NCI-H1436 treated with DMSO at 0.1 percent for 48 hours (cell line): ENCODE measurements around the gene USP6NL.

ENCODE experiments used
- DNase-seq: peaks from one replicate; lab custom pipeline; 2025; lab: John Stamatoyannopoulos, UW

USP6NL gene

GRCh38 chr10:11593612-11594011 lies 17.8 kb downstream of the USP6NL start:
- DNase-seq = no peak

DNA sequence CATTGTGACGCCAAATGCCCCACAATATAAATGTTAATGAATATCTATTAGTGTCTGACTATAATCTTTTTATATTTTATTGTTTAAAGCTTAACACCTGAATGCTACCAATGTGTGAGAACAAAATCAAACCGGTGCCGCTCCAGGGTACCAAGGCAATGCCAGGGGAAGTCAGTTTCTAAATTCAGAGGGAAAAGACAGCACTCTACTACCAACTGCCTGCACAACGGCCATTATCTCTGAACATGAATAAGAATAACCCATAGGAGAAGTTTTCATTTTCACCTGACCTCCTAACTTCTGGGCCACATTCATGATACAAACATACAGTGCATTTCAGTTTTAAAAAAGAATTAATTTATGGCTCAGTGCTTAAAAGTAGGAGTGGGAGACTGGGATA lies 21.7 kb downstream of the USP6NL start:
- DNase-seq = no peak

GRCh38 chr10:11588873-11589574 lies 22.4 kb downstream of the USP6NL start:
- no peak for DNase-seq

DNA sequence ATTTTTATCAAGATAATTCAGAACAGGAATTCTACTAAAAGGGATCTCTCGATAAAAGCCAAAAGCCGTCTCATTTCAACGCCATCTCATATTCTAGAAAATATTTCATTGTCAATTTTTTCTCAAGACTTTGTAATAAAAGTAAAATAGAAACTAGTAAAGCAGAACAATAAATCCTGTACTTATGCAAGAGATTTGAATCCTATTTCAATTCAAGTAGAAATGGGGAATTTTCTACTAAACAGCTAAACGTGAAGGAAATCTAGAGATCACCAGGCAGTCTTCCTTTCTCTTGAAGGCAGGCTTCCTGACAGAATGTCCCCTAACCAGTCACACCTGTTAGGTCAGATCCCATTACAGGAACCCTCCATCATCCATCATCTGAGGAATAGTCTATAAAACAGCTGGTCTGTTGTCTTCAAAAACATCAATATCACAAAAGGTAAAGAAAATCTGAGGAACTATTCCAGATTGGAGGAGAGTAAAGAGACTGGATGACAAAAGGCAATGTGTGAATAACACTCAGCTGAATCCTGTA lies 23.7 kb downstream of the USP6NL start:
- DNase-seq = no peak

DNA sequence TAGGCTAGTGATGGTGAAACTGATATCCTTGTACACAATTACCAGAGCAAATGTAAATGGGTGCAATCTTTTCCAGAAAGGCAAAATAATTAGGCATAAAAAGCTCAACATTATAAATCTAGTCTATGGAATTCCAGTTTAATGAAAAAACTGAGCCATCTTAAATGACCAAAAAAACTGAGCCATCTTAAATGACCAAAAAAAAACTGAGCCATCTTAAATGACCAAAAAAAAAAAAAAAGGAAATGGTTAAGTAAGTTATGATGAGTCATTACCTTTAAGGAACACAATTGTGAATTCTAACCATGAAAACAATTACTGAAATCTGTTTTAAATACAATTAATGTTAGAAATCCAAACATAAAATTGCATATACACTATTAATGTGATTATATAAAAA lies 25.3 kb downstream of the USP6NL start:
- no peak for DNase-seq

DNA sequence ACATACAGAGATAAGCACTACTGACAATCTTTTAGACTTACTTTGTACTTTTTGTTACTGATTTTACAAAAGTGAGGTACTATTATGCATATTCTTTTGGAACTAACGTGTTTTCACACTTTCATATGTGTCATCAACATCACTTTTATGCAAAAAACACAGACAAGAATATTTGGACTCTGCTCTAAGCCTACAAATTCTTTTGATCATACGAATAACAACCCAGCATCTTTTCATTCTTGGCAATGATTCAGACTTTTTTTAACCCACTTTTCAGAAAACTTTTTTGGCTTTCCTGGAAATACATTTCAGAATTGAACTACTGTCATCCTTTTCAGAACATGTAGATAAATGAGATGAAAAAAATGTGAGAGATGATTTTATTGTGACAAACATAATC lies 30.2 kb downstream of the USP6NL start:
- no peak for DNase-seq

DNA sequence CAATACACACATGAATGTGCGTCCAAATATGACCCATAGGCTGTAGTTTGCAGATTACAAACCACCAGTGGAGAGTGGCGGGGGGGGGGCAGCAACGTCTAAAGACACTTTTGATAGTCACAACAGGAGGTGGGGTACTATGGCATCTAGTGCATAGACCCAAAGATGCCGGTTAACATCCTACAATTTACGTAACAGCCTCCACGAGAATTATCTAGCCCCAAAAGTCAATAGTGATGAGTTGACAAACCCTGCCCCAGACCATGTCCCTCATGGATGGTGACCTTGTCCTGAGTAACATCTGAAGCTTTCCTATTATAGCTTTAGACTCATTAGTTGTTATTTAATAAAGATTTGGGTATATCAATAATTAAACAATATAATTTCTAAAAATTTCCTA lies 31.6 kb downstream of the USP6NL start:
- DNase-seq = no peak

DNA sequence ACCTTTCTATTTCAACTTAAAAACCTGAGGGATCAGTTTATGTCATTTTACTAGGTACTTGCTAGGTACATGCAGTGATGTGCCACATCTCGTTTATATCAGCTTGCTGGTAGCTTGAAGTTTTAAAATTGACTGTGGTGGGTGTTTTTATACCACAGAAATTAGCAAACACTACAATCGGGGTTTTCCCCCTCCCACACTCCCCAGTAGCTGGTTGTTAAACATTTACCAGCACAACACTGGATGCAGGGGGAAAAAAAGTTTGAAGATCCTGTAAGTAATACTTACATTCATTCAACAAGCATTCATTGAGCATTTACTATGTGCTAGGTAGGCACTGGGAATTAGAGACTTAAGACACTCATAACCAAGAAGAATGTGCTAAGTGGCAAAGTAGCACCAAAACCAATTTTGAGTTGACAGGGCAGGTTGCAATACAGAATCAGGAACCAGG lies 32.6 kb downstream of the USP6NL start:
- DNase-seq = no peak

GRCh38 chr10:11576092-11576809 lies 35.2 kb downstream of the USP6NL start:
- no peak for DNase-seq

DNA sequence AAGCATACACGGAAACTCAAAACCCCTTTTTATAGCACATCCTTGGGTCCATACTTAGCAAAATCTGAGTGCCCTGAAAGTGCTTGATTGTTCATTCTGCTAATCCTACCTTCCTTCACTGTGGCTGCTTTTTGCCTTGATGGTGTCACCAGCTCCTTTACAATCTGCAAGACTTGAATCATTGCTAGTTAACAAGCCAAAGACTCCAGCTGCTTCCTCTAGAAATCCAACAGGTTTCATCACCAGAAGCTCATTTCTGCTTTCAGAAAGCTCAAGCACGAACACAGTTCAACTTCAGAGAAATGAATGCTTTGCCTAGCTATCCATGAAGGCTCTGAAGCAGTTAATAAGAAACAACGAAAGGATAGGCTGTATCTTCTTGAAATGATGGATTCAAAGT lies 38.0 kb downstream of the USP6NL start:
- DNase-seq = no peak

- DNase-seq = no peak
Measured at GRCh38 chr10:11570751-11571150, 40.7 kb downstream of the USP6NL start.

DNA sequence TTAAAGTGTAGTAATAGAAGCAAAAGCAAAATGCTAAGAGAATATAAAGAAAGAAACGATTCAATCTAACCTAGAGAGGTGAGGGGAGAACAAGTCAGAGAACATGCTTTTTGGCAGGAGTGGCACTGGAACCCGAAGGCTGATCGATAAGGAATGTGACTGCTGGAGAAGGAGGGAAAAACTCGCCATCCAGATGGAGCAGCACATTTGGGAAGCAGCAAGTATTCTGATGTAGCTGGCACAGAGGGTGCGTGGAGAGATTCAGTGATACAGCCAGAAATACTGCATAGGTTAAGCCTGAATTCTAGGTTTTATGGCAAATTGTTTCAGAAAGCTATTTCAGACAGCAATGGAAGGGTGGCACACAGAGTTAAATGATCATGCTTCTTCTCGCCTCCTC lies 42.0 kb downstream of the USP6NL start:
- DNase-seq = no peak

- DNase-seq = no peak
Measured at GRCh38 chr10:11568578-11568977, 42.9 kb downstream of the USP6NL start.

DNA sequence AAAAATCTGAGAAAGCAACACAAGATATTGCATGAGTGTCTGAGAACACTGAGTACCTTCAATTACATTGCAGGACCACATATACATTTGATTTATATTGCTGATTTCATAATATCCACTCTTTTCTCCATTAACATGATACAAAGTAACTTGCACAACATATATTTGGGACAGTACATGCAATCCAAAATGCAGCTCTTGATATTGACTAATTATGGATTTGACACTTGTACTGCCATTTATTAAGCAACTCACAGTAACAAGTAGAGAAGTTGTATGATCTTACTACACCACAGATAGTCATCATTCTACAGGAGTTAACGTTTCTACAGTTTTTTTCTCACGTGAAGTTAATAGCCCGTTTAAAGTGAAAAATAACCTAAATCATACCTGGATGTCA lies 46.7 kb downstream of the USP6NL start:
- no peak for DNase-seq

DNA sequence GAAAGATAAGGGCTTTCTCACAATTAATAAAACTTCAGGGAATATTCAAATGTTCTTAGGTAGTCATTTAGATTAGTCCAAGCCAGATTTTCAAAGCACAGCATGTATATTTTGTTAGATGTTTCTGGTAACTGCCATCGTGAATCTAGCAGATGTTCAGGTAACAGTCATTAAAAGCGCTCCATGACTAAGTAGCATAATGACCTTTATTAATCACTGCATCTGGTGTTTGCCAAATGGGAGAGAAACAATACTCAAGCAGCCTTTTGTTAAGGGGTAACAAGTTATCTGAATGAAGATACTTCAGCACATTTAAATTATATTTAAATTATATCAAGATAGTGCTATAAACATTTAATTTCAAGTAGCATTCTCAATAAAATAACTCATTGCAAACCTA lies 47.5 kb downstream of the USP6NL start:
- DNase-seq = no peak

- DNase-seq = no peak
Measured at GRCh38 chr10:11562888-11563287, 48.6 kb downstream of the USP6NL start.

DNA sequence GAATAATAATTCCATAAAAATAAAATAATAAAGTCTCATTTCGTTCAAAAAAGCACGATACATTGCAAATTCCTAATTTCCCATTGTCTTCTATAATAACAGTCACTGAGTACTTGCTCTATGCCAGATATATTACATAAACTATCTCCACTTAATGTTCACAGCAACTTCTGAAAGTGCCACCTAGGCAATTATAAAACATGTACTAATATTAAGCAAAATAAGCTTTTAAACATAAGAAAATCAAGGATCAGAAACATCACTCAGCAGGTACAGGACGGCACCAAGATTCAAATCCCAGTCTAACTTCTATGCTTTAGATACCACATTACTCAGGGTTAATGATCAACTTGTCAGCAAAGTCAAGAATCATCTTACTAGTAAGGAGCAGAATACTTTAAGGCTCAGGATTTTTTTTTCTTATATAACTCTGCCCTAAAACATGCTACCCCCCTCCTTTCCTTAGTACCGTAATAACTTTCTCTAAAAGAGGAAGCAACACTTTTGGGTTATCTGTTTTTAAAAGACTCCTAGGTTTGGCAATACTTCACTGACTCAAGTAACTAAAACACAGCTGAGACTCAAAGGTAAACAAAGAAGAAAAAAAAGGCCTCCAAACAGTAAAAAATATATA lies 51.3 kb downstream of the USP6NL start:
- DNase-seq = no peak

DNA sequence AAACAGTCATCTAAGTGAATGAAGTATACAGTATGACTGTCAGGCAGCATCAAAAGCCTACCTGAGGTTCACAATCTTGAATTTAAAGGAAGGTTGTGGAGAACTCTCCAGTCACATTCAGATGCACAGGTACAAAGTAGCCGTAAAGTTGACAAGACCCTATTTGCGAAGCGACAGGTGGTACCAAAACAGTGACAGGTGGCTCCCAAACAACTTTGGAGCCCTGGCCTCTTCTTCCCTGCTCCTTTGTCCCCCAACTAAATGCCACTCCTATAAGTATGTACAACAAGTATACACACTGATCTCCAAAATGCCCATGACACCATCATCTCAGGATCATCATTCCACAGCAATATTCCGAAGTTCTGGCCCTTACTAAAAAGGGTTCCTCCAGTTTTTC lies 53.5 kb downstream of the USP6NL start:
- no peak for DNase-seq

DNA sequence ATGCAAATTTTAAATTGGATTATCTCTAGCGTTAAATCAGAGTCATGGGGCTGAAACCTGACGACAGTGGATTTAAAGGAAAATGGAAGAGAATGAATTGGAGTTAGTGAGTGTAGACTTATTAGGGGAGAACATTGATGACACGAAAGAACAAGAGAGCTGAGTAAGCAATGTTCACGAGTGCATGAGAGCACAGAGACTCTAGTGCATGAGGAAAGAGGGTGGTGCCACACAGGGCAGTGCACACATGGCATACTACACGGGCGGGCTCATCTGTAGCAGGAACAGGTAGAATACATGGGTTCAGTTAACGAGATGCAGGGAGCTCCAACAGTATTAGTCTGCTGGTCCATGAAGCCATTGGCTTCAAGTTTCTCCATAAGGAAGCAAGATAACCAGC lies 53.9 kb downstream of the USP6NL start:
- DNase-seq = no peak

DNA sequence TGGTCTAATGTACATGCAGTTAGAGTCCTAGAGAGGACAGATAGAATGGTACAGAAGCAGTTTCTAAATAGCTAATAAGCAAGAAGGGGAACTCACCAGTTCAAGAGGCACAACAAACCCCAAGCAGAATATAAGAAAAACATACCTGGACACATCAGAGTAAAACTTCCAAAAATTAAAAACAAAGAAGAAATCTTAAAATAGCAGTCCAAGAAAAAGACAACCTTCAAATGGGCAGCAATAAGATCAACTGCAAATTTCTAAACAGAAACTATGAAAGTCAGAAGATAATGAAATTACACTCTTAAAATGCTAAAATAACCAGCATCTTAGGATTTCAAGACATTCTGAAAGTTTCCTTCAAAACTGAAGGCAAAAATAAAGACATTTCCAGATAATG lies 55.9 kb downstream of the USP6NL start:
- DNase-seq = no peak

DNA sequence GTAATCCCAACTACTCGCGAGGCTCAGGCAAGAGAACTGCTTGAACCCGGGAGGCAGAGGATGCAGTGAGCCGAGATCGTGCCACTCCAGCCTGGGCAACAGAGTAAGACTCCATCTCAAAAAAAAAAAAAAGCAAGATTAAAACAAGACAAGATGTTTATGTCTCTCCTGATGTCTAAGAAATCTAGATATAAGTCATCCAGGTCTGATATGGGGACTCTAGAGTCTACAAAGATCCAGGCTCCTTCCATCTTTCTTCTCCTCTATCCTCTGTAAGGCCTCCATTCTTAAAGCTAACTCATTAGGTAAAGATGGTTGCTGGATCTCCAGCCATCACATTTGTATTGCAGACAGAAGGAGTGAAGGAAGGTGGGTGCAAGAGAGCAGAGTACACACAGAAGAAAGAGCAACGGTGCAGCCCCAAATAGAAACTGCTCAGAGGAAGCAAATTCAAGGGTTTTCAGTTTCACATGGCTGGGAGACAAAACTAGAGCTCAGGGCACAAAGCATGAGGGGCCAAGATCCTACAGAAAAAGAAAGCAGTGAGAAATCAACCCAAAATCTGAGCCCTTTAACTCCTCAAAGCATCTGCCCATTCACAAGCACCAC lies 57.6 kb downstream of the USP6NL start:
- DNase-seq = no peak

DNA sequence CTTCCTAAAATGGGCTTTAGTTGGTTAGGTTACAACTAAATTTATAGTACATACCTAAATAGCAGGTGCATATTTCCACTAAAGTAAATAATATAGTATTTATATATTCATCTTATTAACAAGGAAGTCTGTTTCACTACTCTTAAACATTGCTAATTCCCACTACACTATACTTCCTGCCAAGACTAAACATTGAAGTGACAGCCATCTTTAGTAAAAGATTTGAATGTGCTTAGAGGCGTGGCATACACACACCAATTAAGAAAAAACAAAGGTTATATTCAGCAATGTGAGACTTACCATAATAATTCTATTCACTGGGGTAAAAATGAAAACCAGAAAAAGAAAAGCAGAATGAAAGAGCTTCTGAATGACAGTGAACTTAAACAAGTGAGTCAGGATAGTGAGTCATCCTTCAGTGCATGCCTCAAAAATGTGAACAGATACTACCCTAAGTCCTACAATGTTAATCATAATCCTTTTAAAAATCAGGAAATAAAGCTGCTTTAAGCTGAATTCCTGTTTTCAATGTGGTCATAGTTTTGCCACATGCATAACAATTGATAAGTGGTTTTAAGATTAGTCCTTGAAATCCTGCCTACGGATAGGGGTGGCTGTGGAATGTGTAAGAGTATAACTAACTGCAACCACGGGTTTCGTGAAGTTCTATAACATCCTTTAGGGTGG lies 59.4 kb downstream of the USP6NL start:
- DNase-seq = no peak
